WTC11 (cell line): ENCODE measurements around the gene ZBP1. TPM values are rescaled to one million over a fixed set of nuclear protein-coding genes. Genes with fewer than 3 reads are reported as not detected.

ENCODE experiments used
- ATAC-seq: fragments of 200-7000 bp; cut with Tn5 transposase; 2 replicates; pipeline ENCODE4 v1.10.0; 2021; ENCODE audit warnings: mild to moderate bottlenecking, moderate library complexity
- CTCF ChIA-PET: fragments of 300-600 bp; sonication (Branson Sonifier 250); formaldehyde crosslinking; loops from one replicate; lab custom pipeline; 2021; ENCODE audit warnings: antibody characterized with exemption; lab: Charles Lee
- POLR2A ChIA-PET: fragments of 350-600 bp; sonication (Branson Sonifier 250); formaldehyde crosslinking; loops from one replicate; lab custom pipeline; 2021; ENCODE audit warnings: antibody characterized with exemption; lab: Charles Lee
- DNase-seq: peaks from one replicate; pipeline ENCODE4 v3.0.0; 2021; ENCODE audit warnings: low spot score
- H3K27ac Mint-ChIP-seq: 2 replicates; pipeline ENCODE4 v1.8.0; 2021; ENCODE audit warnings: mixed read lengths
- H3K27me3 Mint-ChIP-seq: 2 replicates; pipeline ENCODE4 v1.8.0; 2021; ENCODE audit warnings: low read depth, mild to moderate bottlenecking, moderate library complexity, mixed read lengths
- H3K36me3 Mint-ChIP-seq: 2 replicates; pipeline ENCODE4 v1.8.0; 2021; ENCODE audit warnings: mixed read lengths
- H3K4me1 Mint-ChIP-seq: 2 replicates; pipeline ENCODE4 v1.8.0; 2022; ENCODE audit warnings: mixed read lengths
- H3K4me3 Mint-ChIP-seq: 2 replicates; pipeline ENCODE4 v1.8.0; 2021; ENCODE audit warnings: mild to moderate bottlenecking, moderate library complexity, mixed read lengths
- H3K9me3 Mint-ChIP-seq: 2 replicates; pipeline ENCODE4 v1.8.0; 2021; ENCODE audit warnings: mixed read lengths
- FOXP1 ChIP-seq: sonication (generic); formaldehyde crosslinking; IDR thresholded peaks from 2 replicates; pipeline ENCODE4 v1.8.0; 2022; ENCODE audit warnings: missing genetic modification reagents, mild to moderate bottlenecking, moderate library complexity, borderline replicate concordance
- MXD4 ChIP-seq: fragments of 250-450 bp; sonication (Bioruptor Pico); IDR thresholded peaks from 2 replicates; pipeline ENCODE4 v1.8.0; 2021; ENCODE audit warnings: mild to moderate bottlenecking, moderate library complexity, borderline replicate concordance
- MYBL2 ChIP-seq: sonication (generic); formaldehyde crosslinking; IDR thresholded peaks from 2 replicates; pipeline ENCODE4 v1.8.1; 2023; ENCODE audit warnings: mild to moderate bottlenecking, moderate library complexity, missing genetic modification reagents
- NFATC4 ChIP-seq: fragments of 250-450 bp; sonication (Bioruptor Pico); IDR thresholded peaks from 2 replicates; pipeline ENCODE4 v1.9.0; 2021; ENCODE audit warnings: mild to moderate bottlenecking
- NR2C2 ChIP-seq: sonication (generic); formaldehyde crosslinking; IDR thresholded peaks from 2 replicates; pipeline ENCODE4 v1.8.0; 2022; ENCODE audit warnings: mild to moderate bottlenecking, missing genetic modification reagents
- SMAD3 ChIP-seq: sonication (generic); formaldehyde crosslinking; IDR thresholded peaks from 2 replicates; pipeline ENCODE4 v1.8.0; 2022; ENCODE audit warnings: missing genetic modification reagents, mild to moderate bottlenecking, borderline replicate concordance
- SOX15 ChIP-seq: fragments of 250-450 bp; sonication (Bioruptor Pico); IDR thresholded peaks from 2 replicates; pipeline ENCODE4 v1.9.0; 2021; ENCODE audit warnings: mild to moderate bottlenecking
- total RNA-seq: library from RNA; stranded (reverse); gene quantifications from 3 replicates; pipeline ENCODE4 v1.2.3, GENCODE V29; 2021
- TF ChIP-seq, protein P1 (sequence below): sonication (generic); formaldehyde crosslinking; IDR thresholded peaks from 2 replicates; pipeline ENCODE4 v1.8.1; 2023; ENCODE audit warnings: mild to moderate bottlenecking, missing genetic modification reagents, borderline replicate concordance
- TF ChIP-seq, protein P2 (sequence below): sonication (generic); formaldehyde crosslinking; conservative IDR thresholded peaks from 2 replicates; pipeline ENCODE4 v1.8.1; 2023; ENCODE audit warnings: mild to moderate bottlenecking, low read depth, missing genetic modification reagents, moderate library complexity
- TF ChIP-seq, protein P3 (sequence below): sonication (generic); formaldehyde crosslinking; IDR thresholded peaks from 2 replicates; pipeline ENCODE4 v1.8.0; 2022; ENCODE audit warnings: mild to moderate bottlenecking, missing genetic modification reagents
- TF ChIP-seq, protein P4 (sequence below): fragments of 250-450 bp; sonication (Bioruptor Pico); IDR thresholded peaks from 2 replicates; pipeline ENCODE4 v1.9.0; 2021; ENCODE audit warnings: mild to moderate bottlenecking
- TF ChIP-seq, protein P5 (sequence below): fragments of 250-450 bp; sonication (Bioruptor Pico); IDR thresholded peaks from 2 replicates; pipeline ENCODE4 v1.9.0; 2021; ENCODE audit warnings: mild to moderate bottlenecking, borderline replicate concordance

ZBP1 gene
- total RNA-seq, 1 experiment from 2014 or later = not detected

DNA sequence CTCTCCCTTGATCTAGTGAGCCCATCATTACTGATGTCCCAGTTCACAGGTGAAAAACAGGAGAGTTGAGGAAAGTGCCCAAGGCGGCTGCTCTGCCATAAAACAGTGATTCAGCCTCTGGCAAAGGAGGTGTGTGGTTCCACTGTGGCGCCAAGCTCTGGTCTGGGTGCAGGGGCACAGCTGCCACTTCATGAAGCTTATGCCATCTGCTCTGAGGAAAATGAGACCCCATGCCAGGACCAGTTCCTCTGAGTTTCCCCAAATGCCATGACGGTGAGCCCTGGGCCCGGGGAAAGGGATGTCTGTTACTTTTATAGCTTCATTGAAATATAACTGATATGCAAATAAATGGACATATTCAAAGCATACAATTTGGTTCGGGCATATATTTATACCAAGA lies 33.7 kb upstream of the ZBP1 start (continued):
- TF ChIP-seq, protein P1, sequence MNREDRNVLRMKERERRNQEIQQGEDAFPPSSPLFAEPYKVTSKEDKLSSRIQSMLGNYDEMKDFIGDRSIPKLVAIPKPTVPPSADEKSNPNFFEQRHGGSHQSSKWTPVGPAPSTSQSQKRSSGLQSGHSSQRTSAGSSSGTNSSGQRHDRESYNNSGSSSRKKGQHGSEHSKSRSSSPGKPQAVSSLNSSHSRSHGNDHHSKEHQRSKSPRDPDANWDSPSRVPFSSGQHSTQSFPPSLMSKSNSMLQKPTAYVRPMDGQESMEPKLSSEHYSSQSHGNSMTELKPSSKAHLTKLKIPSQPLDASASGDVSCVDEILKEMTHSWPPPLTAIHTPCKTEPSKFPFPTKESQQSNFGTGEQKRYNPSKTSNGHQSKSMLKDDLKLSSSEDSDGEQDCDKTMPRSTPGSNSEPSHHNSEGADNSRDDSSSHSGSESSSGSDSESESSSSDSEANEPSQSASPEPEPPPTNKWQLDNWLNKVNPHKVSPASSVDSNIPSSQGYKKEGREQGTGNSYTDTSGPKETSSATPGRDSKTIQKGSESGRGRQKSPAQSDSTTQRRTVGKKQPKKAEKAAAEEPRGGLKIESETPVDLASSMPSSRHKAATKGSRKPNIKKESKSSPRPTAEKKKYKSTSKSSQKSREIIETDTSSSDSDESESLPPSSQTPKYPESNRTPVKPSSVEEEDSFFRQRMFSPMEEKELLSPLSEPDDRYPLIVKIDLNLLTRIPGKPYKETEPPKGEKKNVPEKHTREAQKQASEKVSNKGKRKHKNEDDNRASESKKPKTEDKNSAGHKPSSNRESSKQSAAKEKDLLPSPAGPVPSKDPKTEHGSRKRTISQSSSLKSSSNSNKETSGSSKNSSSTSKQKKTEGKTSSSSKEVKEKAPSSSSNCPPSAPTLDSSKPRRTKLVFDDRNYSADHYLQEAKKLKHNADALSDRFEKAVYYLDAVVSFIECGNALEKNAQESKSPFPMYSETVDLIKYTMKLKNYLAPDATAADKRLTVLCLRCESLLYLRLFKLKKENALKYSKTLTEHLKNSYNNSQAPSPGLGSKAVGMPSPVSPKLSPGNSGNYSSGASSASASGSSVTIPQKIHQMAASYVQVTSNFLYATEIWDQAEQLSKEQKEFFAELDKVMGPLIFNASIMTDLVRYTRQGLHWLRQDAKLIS (CRISPR knock-in tag) = no peak
- TF ChIP-seq MXD4 (CRISPR knock-in tag) (no peak), FOXP1 (CRISPR knock-in tag) (no peak)
- TF ChIP-seq, protein P2, sequence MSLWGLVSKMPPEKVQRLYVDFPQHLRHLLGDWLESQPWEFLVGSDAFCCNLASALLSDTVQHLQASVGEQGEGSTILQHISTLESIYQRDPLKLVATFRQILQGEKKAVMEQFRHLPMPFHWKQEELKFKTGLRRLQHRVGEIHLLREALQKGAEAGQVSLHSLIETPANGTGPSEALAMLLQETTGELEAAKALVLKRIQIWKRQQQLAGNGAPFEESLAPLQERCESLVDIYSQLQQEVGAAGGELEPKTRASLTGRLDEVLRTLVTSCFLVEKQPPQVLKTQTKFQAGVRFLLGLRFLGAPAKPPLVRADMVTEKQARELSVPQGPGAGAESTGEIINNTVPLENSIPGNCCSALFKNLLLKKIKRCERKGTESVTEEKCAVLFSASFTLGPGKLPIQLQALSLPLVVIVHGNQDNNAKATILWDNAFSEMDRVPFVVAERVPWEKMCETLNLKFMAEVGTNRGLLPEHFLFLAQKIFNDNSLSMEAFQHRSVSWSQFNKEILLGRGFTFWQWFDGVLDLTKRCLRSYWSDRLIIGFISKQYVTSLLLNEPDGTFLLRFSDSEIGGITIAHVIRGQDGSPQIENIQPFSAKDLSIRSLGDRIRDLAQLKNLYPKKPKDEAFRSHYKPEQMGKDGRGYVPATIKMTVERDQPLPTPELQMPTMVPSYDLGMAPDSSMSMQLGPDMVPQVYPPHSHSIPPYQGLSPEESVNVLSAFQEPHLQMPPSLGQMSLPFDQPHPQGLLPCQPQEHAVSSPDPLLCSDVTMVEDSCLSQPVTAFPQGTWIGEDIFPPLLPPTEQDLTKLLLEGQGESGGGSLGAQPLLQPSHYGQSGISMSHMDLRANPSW (CRISPR knock-in tag) = no peak

DNA sequence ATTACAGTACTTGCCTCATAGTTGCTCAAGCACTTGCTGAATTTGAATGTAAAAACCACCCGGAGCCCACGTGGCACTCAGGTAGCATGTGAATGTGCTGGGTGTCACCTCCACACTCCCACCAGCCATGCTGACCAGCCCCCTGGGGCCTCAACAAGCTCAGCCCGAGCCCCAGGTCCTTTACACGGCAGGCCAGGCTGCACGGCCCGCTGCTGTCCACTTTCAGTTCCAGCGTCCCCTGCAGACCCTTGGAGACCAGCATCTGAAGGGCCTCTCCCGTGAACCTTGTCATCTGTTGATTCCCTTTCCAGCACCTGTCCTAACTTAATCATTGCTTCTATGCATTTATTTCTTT lies 33.3 kb upstream of the ZBP1 start:
- TF ChIP-seq NR2C2 (CRISPR knock-in tag) = no peak
- H3K9me3 Mint-ChIP-seq = no peaks in the 10 kb centered on the region
- no peak overlapping the region for H3K27ac Mint-ChIP-seq
- ChIA-PET CTCF (interaction anchor here (0.6 to 2.4 kb wide), 5 partner anchors 31 to 434 kb away, joined by 3 to 11 read pairs (median 3); no protein-coding TSS in a partner anchor), POLR2A (no interaction called here)
- ATAC-seq (no peak), DNase-seq (no peak)
- peaks cover 24% of the 10 kb centered on the region for H3K4me1 Mint-ChIP-seq
- H3K27me3 Mint-ChIP-seq = no peaks in the 10 kb centered on the region
- H3K36me3 Mint-ChIP-seq = peaks cover 26% of the 10 kb centered on the region
- no peak overlapping the region for H3K4me3 Mint-ChIP-seq

DNA sequence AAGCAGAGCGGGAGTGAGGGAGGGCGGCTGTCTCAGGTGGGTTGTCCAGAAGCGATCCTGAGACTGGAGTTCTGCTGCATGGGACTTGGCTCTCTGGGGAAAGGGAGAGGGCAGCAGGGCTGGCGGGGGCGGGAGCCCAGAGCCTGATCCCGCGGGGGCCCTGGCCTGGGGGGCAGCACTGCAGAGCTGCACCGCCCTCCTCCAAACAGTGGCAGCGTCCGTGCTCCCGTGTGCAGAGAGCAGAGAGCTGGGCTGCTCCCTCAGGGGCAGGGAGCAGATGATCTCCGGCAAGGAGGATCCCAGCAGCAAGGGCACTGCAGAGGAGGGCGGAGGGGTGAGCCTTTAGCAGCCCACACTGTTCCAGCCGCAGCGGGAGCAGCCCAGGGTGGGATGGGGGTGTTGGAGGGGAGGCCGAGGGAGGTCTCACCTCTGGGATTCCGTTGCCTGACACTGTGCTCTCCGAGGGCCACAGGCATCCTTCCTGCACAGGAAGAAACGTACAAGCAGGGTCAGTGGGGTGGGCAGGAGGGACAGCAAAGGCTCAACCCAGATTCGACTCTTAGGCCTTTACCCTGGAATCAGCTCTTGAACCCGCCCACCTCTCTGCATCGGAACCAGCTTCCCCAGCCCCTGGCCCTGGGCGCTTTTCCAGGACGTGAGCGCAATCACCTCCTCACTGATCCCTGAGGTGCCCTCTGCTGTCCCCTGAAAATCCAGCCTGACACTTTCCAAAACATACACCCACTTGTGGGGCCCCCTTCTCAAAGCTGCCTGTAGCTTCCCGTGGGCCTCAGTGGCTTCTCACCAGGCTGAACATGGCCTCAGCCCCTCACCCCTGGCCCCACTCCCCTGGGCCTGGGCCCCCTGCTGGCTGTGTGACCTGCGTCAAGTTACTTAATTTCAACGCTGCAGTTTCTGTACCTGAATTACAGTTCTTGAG lies 32.6 kb upstream of the ZBP1 start:
- TF ChIP-seq NFATC4 (CRISPR knock-in tag) (no peak), SMAD3 (CRISPR knock-in tag) (no peak), SOX15 (CRISPR knock-in tag) (no peak), MYBL2 (CRISPR knock-in tag) (no peak)
- TF ChIP-seq, protein P3, sequence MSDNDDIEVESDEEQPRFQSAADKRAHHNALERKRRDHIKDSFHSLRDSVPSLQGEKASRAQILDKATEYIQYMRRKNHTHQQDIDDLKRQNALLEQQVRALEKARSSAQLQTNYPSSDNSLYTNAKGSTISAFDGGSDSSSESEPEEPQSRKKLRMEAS = no peak
- TF ChIP-seq, protein P4, sequence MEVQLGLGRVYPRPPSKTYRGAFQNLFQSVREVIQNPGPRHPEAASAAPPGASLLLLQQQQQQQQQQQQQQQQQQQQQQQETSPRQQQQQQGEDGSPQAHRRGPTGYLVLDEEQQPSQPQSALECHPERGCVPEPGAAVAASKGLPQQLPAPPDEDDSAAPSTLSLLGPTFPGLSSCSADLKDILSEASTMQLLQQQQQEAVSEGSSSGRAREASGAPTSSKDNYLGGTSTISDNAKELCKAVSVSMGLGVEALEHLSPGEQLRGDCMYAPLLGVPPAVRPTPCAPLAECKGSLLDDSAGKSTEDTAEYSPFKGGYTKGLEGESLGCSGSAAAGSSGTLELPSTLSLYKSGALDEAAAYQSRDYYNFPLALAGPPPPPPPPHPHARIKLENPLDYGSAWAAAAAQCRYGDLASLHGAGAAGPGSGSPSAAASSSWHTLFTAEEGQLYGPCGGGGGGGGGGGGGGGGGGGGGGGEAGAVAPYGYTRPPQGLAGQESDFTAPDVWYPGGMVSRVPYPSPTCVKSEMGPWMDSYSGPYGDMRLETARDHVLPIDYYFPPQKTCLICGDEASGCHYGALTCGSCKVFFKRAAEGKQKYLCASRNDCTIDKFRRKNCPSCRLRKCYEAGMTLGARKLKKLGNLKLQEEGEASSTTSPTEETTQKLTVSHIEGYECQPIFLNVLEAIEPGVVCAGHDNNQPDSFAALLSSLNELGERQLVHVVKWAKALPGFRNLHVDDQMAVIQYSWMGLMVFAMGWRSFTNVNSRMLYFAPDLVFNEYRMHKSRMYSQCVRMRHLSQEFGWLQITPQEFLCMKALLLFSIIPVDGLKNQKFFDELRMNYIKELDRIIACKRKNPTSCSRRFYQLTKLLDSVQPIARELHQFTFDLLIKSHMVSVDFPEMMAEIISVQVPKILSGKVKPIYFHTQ = no peak
- TF ChIP-seq, protein P5, sequence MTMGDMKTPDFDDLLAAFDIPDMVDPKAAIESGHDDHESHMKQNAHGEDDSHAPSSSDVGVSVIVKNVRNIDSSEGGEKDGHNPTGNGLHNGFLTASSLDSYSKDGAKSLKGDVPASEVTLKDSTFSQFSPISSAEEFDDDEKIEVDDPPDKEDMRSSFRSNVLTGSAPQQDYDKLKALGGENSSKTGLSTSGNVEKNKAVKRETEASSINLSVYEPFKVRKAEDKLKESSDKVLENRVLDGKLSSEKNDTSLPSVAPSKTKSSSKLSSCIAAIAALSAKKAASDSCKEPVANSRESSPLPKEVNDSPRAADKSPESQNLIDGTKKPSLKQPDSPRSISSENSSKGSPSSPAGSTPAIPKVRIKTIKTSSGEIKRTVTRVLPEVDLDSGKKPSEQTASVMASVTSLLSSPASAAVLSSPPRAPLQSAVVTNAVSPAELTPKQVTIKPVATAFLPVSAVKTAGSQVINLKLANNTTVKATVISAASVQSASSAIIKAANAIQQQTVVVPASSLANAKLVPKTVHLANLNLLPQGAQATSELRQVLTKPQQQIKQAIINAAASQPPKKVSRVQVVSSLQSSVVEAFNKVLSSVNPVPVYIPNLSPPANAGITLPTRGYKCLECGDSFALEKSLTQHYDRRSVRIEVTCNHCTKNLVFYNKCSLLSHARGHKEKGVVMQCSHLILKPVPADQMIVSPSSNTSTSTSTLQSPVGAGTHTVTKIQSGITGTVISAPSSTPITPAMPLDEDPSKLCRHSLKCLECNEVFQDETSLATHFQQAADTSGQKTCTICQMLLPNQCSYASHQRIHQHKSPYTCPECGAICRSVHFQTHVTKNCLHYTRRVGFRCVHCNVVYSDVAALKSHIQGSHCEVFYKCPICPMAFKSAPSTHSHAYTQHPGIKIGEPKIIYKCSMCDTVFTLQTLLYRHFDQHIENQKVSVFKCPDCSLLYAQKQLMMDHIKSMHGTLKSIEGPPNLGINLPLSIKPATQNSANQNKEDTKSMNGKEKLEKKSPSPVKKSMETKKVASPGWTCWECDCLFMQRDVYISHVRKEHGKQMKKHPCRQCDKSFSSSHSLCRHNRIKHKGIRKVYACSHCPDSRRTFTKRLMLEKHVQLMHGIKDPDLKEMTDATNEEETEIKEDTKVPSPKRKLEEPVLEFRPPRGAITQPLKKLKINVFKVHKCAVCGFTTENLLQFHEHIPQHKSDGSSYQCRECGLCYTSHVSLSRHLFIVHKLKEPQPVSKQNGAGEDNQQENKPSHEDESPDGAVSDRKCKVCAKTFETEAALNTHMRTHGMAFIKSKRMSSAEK = no peak
- Mint-ChIP-seq H3K4me1 (peaks cover 24% of the 10 kb centered on the region), H3K9me3 (no peaks in the 10 kb centered on the region), H3K27me3 (no peaks in the 10 kb centered on the region), H3K4me3 (no peak overlapping the region), H3K36me3 (peaks cover 20% of the 10 kb centered on the region), H3K27ac (no peak overlapping the region)
- DNase-seq (no peak), ATAC-seq (no peak)
- ChIA-PET POLR2A (no interaction called here), CTCF (interaction anchor here (2.0 kb wide), 1 partner anchor 30 kb away, joined by 11 read pairs; no protein-coding TSS in a partner anchor)
